ENCODE results near the gene HS3ST3A1.
"Not testable (repeated sequence)": the region's sequence is repeated elsewhere in the genome, so short reads cannot be mapped to it uniquely, and the experiment has no call there.

Gene HS3ST3A1

GRCh38 chr17:13538841-13539411 lies 62.8 kb downstream of the HS3ST3A1 start:
- DNase-seq (ENCODE audit: low read depth), result no peak

- DNase-seq (ENCODE audit: low read depth), result no peak
These were observed 63.7 kb downstream of the HS3ST3A1 start for GRCh38 chr17:13537871-13538643.

DNA sequence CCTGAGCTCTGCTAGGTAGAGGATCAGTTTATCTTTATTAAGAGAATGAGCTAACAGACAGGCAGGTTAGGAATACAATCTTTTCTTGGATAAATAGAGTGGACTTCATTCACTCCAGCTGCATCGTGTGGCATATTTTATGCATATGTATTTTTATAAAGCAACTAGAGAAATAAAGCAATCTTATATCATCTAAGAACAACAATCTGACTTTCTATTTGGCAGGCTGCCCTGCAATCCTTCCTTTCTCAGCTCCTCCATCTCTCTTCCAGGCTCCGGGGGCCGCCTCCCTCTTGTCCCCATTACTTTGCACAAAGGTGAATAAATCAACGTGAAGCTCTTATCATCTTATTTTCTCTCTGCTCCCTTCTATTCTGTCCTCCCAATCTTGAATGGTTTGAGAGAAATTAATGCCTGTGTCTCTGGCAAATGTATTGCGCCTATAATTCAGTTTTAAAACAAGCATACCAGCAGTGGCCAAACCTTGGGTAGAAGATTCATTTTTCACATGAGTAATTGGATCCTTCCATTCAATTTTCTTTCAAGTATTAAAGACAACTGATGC lies 64.5 kb downstream of the HS3ST3A1 start:
- no peak for DNase-seq (ENCODE audit: low read depth)

- no peak for DNase-seq (ENCODE audit: low read depth)
These were observed 66.8 kb downstream of the HS3ST3A1 start for GRCh38 chr17:13534946-13535345.

DNA sequence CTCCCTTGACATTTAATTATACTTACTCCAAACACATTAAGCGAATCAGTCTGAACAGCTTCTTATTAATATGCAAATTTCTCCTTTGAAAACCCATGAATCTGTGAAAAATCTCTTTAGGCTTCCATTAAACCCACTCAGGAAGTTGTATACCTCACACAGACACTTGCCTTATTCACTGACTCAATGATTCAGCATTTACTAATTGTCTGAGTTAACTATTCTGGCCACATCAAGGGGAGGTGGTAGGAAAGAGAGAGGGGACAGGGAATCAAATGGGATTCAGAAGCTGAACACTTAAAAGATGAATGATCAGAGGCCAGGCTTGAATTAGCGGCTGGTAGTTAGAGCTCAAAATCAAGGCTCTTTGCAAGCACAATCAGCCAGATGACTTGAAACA lies 70.0 kb downstream of the HS3ST3A1 start:
- DNase-seq (ENCODE audit: low read depth), result no peak

DNA sequence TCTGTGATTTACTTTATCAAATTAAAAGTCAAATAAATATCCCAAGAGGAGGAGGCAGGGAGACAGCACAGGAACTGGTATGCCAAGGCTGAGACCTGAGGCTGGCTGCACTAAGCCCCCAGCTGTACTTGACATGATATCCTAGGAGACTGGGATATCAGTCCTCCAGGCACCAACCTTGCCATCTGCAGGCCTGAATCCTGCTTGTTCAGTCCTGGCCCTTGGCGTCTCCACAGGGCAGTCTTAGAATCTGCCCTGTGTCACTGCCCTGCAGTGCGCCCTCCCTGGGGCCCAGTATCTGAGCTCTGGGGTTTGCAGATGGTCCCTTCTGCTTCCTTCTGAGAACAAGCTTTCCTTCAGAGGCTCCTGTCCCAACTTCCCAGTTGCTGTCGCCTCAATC lies 75.9 kb downstream of the HS3ST3A1 start:
- no peak for DNase-seq (ENCODE audit: low read depth)

DNA sequence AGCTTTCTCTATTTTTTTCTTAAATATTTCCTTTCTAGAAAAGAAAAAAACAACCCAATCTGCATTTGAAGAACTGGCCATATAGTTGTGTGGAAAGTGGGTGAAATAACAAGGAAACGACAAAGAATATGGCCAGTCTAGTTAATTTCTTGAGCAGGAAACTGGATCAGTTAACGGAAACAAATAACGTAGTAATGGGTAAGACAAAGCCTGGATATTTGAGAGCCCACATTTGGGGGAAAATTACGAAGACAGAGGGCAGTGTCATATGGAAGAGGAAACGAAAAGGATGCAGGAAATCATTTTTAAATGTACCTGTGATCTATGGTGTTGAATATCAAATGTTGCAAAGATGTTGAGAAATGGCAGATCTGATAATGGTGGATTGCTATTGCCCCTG lies 78.6 kb downstream of the HS3ST3A1 start:
- no peak for DNase-seq (ENCODE audit: low read depth)

GRCh38 chr17:13522749-13523148 lies 79.0 kb downstream of the HS3ST3A1 start:
- DNase-seq (ENCODE audit: low read depth), result no peak

- DNase-seq (ENCODE audit: low read depth), result no peak
These were observed 79.9 kb downstream of the HS3ST3A1 start for GRCh38 chr17:13521784-13522183.

DNA sequence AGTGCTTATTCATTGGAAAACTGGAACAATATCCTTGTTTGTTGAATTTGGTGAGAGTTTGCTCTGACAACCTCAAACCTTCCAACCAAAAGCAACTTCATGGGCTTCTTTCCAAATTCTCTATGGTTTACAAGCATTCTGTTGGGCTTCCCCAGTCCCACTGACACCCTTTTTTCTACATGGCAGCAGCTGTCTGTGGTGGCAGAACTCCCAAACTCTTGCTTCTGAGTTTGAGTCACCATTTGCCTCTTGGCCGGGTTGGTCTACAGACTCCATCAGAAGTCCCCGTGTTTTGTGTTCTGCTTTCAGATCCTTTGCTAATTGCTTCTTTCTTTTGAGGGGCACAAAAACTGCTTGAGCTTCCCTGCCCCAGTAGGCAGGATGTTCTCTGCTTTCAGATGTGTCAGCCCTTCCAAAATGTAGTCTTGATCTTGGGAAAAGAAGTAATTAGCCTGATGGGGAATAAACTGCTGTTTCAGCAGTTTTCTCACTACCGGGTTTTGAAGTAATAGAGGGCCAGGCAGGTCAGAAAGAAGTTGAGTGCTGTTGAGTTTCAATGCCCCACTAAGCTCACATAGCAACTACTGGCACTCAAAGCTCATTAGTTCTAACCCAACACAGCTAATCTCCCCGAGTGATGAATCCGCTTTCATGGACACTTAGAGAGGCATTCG lies 80.7 kb downstream of the HS3ST3A1 start:
- no peak for DNase-seq (ENCODE audit: low read depth)

- no peak for DNase-seq (ENCODE audit: low read depth)
These were observed 83.3 kb downstream of the HS3ST3A1 start for GRCh38 chr17:13518261-13519000.

DNA sequence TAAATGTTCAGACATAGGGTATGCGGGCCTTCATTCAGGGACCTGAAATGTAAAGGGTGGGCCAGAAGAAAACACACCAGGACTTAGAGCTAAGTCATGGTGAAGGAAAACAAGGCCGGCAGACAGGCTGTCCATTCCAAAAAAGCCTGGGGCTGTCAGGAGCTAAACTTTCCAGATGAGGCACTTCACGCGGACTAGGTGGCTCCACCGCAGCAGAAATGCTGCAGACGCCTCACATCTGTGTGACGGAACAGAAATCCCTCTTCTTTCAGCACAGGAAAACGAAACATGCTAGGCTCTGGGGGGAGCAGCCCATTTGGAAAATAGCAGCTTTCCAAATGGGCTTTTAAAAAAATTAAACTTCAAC lies 88.7 kb downstream of the HS3ST3A1 start:
- DNase-seq (ENCODE audit: low read depth), result no peak

DNA sequence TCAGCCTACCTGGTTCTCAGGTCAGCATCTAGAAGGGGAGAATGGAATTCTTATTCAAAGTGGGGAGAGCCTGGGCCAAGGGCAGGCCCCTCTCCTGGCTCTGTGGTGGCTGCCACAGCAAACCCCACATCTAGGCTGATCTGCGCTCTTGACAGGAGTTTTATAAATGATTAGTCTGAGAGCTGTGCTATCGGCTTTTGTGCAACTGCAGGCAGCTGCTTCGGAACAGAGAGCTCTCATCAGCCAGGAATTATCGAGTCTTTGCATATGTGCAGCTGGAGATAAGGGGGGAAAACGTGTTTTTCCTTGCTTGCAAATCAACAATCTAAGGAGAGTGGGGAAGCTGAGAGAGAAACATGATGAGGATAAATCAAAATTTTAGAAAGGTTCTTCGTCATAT lies 91.7 kb downstream of the HS3ST3A1 start:
- DNase-seq (ENCODE audit: low read depth), result no peak

DNA sequence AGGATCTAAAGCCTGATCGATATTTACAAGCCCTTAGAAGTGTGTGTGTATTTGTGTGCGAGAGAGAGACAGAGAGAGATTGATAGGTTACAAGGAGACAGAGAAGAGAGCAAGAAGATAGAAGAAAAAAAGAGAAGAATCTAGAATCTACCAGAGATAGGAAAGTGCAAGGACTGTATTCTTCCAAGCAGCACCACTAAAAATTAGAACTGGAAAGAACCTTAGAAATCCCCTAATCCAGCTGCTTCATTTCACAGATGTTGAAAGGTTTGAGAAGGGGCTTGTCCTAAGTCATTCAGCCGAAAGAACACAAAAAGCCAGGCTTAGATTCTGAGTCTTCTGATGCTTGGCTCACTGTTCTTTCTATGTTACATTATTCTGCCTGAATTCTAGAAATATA lies 92.2 kb downstream of the HS3ST3A1 start:
- no peak for DNase-seq (ENCODE audit: low read depth)

GRCh38 chr17:13508896-13509295 lies 92.8 kb downstream of the HS3ST3A1 start:
- DNase-seq (ENCODE audit: low read depth), result no peak

- DNase-seq (ENCODE audit: low read depth), result no peak
These were observed 98.2 kb downstream of the HS3ST3A1 start for GRCh38 chr17:13503526-13503925.

DNA sequence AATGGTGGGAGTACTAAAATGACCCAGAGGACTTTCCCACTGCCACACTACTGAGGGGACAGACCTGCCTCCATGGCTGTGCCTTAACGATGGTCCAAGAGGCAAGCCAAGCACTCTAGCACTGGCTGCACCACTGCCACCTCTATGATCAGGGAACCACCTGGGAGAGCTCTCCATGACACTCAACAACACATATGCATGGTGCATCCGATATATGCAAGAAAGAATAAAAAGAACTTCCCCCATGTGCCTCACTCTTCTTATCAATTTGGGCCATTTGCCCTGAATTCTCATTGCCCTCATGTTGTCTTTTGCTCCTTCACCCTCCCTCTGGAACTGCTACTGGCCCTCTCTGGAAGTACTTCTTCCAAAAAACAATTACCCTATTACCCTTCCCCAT lies 99.5 kb downstream of the HS3ST3A1 start:
- no peak for DNase-seq (ENCODE audit: low read depth)

- DNase-seq (ENCODE audit: low read depth), result no peak
These were observed 100.8 kb downstream of the HS3ST3A1 start for GRCh38 chr17:13500947-13501346.

GRCh38 chr17:13498184-13498583 lies 103.5 kb downstream of the HS3ST3A1 start:
- no peak for DNase-seq (ENCODE audit: low read depth)

- not testable (repeated sequence) for DNase-seq (ENCODE audit: low read depth)
These were observed 105.1 kb downstream of the HS3ST3A1 start for GRCh38 chr17:13496553-13497056.

DNA sequence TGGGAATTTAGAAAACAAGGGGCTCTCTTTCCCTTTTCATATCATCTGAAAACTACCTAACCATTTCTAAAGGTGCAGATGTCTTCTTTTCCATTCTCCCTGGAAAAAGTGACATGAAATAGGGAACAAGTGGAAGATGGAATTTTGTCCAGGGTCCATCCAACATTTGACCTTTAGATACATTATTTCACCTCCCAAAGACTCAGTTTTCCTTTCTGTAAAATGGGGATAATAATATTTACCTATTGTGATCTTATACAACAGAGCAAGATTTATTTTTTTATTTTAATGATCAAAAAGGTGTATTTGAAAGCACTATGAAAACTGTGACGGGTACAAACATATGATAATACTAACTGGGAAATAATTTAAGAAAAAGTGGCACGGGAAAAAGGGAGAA lies 106.3 kb downstream of the HS3ST3A1 start:
- no peak for DNase-seq (ENCODE audit: low read depth)

DNA sequence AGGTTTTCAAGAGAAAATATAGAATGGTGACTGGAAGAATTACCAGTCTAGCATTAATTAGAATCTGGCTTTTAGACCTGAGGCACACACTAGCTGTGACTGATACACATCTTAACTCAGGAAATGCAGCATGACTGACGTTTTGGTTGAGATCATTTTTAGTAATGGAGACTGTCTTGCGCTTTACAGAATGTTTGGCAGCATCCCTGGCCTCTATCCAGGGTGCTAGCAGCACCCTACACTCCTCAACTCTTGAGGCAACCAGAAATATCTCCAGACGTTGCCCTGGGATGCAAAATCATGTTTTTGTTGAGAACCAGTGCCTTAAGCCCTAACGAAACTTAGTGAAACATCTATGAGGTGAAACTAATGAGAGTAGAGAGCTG lies 109.0 kb downstream of the HS3ST3A1 start:
- DNase-seq (ENCODE audit: low read depth), result no peak
